Smooth muscle cell of the brain vasculature (primary cell): ENCODE measurements around the gene CAB39.

Experiments used
- DNase-seq: peaks from one replicate; pipeline ENCODE4 v3.0.0-alpha.2; 2012; ENCODE audit warnings: low read depth, low spot score

The CAB39 gene

DNA sequence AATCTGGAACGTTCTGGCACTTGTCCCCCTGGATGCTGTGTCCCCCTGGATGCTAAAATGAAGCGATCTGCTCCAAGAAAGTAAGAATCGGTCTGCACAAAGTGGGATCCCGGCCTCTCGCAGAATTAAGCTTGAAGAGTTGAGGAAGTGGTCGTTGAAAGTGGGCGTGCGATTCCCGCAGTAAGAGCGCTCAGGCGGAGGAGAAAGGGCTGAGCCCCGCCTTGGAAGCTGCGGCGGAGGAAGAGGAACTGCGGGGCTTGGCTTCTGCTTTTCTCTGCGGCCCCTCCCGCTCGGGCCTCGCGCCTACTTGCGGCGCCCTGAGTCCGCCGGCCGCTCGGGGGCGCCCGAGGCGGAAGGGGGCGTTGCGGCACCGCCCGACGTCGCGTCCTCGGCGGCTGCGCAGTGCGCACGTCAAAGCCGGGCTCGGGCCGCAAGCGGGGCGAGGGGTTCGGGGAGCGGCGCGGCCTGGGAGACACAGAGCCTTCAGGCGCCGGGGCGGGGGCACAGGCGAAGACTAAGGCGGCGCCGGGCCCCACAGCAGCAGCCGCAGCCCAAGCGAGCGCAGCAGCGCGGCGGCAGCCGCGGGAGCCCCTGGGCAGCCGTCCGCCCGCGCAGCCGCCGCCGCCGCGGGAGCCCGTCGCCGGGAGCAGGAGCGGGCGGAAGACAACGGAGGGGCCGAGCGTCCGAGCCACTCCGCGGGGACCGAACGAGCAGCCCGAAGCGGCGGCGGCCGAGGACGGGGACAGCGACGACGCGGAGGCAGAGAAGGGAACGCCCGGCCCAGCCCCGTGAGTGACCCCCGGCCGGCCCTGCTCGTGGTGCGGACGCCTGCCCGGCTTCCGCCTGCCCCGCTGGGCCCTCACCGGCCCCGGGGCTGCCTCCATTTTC is at the start of gene CAB39:
Gene CAB39 (plus strand): TSS at position 400 of the 888 bp plus-strand sequence. CDS start 47,160 bp downstream, outside the sequence.
- peak; percentile 64 for DNase-seq

- no peak for DNase-seq
Observed at GRCh38 chr2:230664128-230664527, 48.5 kb upstream of the CAB39 start.

- DNase-seq, result no peak
Observed at GRCh38 chr2:230664844-230665243, 47.8 kb upstream of the CAB39 start.

DNA sequence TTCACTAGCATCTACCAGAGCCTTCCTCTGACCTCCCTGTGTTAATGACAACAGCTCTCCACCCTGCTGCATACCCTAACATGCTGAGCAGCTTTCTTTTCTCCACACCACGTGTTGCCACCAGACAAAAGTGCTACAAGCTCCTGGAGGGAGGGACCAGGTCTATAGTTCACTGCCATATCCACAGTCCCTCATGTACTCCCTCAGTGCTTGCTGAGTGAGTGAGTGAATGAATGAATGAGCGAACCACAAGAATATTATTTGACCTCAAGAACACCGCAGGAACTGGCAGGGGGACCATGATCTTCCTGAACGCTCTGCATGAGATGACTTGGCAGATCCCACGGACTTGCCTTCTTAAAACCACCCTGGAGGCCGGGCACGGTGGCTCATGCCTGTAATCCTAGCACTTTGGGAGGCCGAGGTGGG is 47.4 kb upstream of the CAB39 start:
- no peak for DNase-seq

DNA sequence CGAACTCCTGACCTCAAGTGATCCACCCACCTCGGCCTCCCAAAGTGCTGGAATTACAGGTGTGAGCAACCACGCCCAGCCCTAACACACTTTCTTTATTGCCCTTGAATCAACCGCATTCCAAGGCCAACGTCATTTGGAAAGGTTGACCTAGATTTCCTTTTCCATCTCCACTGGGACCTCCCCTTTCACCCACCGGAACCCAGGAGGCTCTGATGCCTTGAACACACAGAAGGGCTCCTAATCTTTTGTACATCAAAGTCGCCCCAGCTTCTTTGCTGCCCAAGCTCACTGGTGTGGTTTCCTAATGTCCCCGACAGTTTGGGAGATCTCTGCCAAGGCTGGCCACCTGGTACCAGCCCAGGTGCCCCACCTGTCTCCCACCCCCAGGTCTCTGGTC is 46.2 kb upstream of the CAB39 start:
- no peak for DNase-seq

- DNase-seq, result no peak
Observed at GRCh38 chr2:230666885-230667712, 45.5 kb upstream of the CAB39 start.

DNA sequence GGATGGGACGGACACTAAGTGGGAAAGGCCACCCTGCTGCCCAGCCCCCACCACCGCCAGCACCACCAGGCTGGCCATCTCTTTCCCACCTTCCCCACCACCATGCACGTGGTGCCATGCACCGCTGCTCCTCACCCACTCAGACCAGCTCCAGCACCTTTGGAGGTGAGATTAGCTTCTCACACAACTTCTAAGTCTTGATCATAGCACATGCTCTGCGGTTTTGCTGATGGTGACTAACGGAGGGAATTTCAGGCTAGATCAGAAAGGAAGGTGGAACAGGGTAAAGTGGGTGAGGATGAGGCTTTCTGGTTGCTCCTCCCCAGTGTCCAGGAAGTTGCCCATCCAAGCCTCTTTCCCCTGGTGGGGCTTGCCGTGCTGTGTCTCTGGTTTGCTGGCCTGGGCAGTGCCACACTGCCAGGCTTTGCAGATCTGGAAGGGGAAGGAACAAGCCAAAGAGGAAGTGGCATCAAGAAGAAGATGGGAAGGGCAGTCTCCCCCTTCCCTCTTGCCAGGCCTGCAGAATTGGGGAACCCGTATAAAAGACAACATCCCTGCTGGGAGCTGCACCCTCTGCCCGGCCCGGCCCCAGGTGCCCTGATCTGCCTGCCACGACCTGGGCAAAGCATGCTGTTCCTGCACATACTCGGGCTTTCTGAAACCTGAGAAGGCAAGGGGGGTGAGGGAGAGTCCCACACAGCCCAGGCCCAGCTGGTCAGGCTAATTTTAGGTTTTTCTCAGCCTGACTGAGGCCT is 44.3 kb upstream of the CAB39 start:
- DNase-seq, result no peak

DNA sequence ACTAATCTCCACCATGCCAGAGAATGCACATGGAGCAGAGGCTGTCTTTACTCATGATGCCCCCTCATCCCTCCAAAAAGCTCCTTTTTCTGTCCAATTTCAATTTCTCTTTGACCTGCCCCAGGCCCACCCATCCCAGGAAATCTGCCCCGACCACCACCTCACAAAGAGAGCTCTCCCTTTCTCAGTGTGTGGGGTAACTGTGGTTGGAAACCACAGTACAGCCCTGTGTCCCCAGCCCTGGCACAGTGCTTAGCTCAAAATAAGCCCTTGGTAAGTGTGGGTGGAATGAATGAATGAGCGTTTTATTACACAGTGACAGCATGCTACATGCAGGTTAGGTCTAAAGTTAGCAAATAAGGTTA is 43.7 kb upstream of the CAB39 start:
- DNase-seq, result no peak

GRCh38 chr2:230669386-230669950 is 43.2 kb upstream of the CAB39 start:
- DNase-seq, result no peak

GRCh38 chr2:230671117-230671516 is 41.5 kb upstream of the CAB39 start:
- DNase-seq, result no peak

- no peak for DNase-seq
Observed at GRCh38 chr2:230672836-230673235, 39.8 kb upstream of the CAB39 start.

DNA sequence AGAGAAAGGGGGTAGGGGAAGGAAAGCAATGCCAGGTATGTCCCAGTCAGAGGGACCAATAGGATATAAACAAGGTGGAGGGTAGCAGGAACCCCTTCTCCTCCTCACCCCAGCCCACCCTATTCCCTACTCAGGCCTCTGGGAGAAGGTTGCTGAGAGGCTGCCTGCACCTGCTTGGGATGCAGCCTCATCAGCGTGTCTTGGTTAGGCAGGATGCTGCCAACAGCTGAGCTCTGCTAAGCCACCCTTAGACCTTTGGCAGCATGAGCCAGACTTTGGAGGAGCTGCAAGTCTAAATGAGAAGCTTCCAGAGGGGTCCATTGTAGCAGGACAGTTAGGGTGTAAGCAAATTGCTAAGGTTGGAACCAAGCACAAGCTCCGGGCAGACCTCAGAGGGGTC is 38.2 kb upstream of the CAB39 start:
- no peak for DNase-seq

GRCh38 chr2:230674966-230675672 is 37.5 kb upstream of the CAB39 start:
- no peak for DNase-seq

GRCh38 chr2:230676546-230676945 is 36.1 kb upstream of the CAB39 start:
- no peak for DNase-seq

DNA sequence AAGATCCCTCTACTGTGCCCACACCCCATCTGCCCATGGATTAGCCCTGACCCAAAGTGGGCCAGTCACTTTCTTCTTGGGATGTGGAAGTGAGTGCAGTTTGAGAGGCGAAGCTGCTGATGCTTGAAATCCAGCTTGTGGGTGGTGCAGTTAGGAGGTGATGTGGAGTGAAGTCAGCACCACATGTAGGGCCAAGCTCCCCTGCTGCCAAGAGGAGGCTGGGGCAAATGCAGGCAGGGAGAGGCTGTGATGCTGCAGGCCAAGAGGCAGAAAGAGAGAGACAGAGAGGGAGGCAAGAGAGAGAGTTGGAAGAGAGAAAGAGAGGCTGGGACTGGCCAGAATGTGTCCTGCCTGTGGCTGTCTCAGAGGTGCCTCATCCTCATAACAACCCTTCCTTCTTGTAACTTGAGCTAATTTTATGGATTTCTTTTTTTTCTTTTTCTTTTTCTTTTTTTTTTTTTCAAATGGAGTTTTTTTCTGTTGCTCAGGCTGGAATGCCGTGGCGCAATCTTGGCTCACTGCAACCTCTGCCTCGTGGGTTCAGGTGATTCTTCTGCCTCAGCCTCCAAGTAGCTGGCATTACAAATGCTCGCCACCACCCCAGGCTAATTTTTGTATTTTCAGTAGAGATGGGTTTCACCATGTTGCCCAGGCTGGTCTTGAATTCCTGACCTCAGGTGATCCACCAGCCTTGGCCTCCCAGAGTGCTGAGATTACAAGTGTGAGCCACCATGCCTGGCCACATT is 35.3 kb upstream of the CAB39 start:
- no peak for DNase-seq

DNA sequence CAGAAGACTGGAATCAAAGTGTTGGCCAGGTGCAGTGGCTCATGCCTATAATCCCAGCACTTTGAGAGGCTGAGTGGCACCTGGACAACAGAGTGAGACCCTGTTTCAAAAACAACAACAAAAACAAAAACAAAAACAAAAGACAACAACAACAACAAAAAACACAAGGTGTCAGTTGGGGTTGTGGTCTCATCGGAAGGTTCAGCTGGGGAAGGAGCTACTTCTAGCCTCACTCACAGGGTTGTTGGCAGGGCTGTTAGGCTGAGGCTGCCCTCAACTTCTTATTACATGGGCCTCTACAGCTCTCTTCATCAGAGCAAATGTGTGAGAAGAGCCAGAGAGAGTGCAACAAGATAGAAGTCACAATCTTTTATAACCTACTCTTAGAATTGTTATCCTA is 34.6 kb upstream of the CAB39 start:
- no peak for DNase-seq

DNA sequence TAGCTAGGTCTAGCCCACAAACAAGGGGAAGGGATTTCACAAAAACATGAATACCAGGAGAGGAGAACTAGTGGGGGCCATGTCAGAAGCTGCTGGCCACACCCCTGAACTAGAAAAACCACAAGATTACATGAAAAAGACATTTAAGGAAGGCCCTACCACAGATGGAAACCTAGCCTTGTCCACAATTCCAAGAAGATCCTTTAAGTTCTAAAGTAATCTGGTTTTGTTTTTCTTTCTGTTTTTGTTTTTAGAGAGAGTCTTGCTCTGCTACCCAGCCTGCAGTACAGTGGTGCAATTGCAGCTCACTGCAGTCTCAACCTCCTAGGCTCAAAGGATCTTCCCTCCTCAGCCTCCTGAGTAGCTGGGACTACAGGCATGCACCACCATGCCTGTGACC is 34.2 kb upstream of the CAB39 start:
- no peak for DNase-seq

DNA sequence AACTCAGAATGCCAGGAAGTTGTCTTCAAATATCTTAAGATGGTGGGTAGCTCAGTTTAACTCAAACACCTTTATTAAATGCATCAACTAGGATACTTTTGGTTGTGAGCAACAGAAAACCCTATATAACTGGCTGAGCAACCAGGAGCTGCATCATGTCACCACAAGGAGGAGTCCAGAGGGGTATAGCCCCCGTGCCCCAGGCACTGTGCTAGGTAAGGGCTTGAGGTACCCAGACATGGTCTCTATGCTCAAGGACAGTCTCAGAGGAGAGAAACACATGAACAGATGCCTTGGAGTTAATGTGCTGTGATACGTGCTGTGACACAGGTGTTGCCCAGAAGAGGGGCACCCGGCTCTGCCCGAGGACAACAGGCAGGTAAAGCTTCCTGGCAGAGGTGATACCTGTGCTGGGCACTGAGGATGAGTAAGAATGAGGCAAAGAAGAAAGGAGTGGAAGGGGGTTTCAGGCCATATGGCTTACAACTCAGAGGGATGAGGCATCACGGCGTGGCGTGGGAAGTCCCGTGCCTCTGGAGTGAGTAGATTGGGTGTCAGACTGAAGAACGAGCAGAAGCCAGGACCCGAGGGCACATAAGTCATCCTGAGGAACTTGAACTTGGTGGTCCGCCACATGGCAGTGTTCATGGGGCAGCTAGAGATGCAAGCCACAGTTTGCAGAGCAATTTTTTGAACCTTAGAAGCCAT is 32.0 kb upstream of the CAB39 start:
- DNase-seq, result no peak

GRCh38 chr2:230681171-230681545 is 31.5 kb upstream of the CAB39 start:
- DNase-seq, result no peak

- no peak for DNase-seq
Observed at GRCh38 chr2:230682546-230682945, 30.1 kb upstream of the CAB39 start.
